DOHH2 (cell line): Measurements from ENCODE around the gene EZR.
"Not testable (repeated sequence)": the region's sequence is repeated elsewhere in the genome, so short reads cannot be mapped to it uniquely, and the experiment has no call there.

Experiments
- H3F3A ChIP-seq: fragments of 200-600 bp; sonication (generic), shearing (Covaris generic); 2 replicates; pipeline ENCODE4 v1.6.0; 2016; ENCODE audit warnings: antibody characterized with exemption, mild to moderate bottlenecking; ENCODE audit not compliant: control insufficient read depth, insufficient read depth
- H3K27ac ChIP-seq: fragments of 200-600 bp; sonication (generic); 2 replicates; pipeline ENCODE4 v1.5.1; 2014; ENCODE audit warnings: low read depth, mild to moderate bottlenecking, low read length, moderate library complexity
- H3K27me3 ChIP-seq: fragments of 200-600 bp; sonication (generic); 2 replicates; pipeline ENCODE4 v1.6.1; 2014; ENCODE audit warnings: mild to moderate bottlenecking, low read length, mixed read lengths; ENCODE audit not compliant: control insufficient read depth
- H3K36me3 ChIP-seq: fragments of 200-600 bp; sonication (generic); 2 replicates; pipeline ENCODE4 v1.6.1; 2014; ENCODE audit warnings: mild to moderate bottlenecking, low read length, moderate library complexity, mixed read lengths; ENCODE audit not compliant: control insufficient read depth
- H3K4me1 ChIP-seq: fragments of 200-600 bp; sonication (generic); 2 replicates; pipeline ENCODE4 v1.6.1; 2014; ENCODE audit warnings: mild to moderate bottlenecking, low read length, mixed read lengths; ENCODE audit not compliant: control insufficient read depth
- H3K4me2 ChIP-seq: fragments of 200-600 bp; sonication (generic); 2 replicates; pipeline ENCODE4 v1.6.0; 2014; ENCODE audit warnings: mild to moderate bottlenecking, low read length, moderate library complexity
- H3K4me3 ChIP-seq: fragments of 200-600 bp; sonication (generic); 2 replicates; pipeline ENCODE4 v1.5.1; 2014; ENCODE audit warnings: mild to moderate bottlenecking, low read length, mixed read lengths
- H3K79me2 ChIP-seq: fragments of 200-600 bp; sonication (generic); 2 replicates; pipeline ENCODE4 v1.6.1; 2014; ENCODE audit warnings: mild to moderate bottlenecking, low read length, mixed read lengths; ENCODE audit not compliant: control insufficient read depth
- H3K9me2 ChIP-seq: fragments of 200-600 bp; sonication (generic); replicated peaks from 2 replicates; pipeline ENCODE4 v1.6.1; 2014; ENCODE audit warnings: mild to moderate bottlenecking, low read length, mixed read lengths; ENCODE audit not compliant: control insufficient read depth
- H3K9me3 ChIP-seq: fragments of 200-600 bp; sonication (generic); 2 replicates; pipeline ENCODE4 v1.6.1; 2014; ENCODE audit warnings: antibody characterized with exemption, low read length, mixed read lengths; ENCODE audit not compliant: control insufficient read depth, insufficient read depth
- H4K20me1 ChIP-seq: fragments of 200-600 bp; sonication (generic); 2 replicates; pipeline ENCODE4 v1.6.0; 2014; ENCODE audit warnings: low read depth, mild to moderate bottlenecking, antibody characterized with exemption, low read length, moderate library complexity; ENCODE audit not compliant: control insufficient read depth, insufficient read depth
- CTCF ChIP-seq: fragments of 200-600 bp; sonication (generic); IDR thresholded peaks from one replicate; pipeline ENCODE4 v1.5.1; 2014; ENCODE audit warnings: antibody characterized with exemption, mild to moderate bottlenecking, low read depth, low read length; ENCODE audit not compliant: poor library complexity, severe bottlenecking
- EZH2phosphoT487 ChIP-seq: fragments of 200-600 bp; sonication (generic); IDR thresholded peaks from 2 replicates; pipeline ENCODE4 v1.6.1; 2017; ENCODE audit warnings: borderline replicate concordance, mild to moderate bottlenecking, antibody characterized with exemption, low read length, moderate library complexity, mixed read lengths

EZR gene

GRCh38 chr6:158826819-158827501, 7.8 kb upstream of the EZR start:
- Histone ChIP-seq H3K79me2 (no peaks in the 10 kb centered on the region), H3K4me1 (peaks cover 32% of the 10 kb centered on the region), H3K9me3 (no peaks in the 10 kb centered on the region), H3F3A (no peaks in the 10 kb centered on the region), H3K9me2 (no peaks in the 10 kb centered on the region), H3K4me2 (peak overlapping the region; percentile 24), H3K27me3 (no peaks in the 10 kb centered on the region), H4K20me1 (no peaks in the 10 kb centered on the region), H3K4me3 (peak overlapping the region; percentile 11; the same call in 1 of the 2 replicates), H3K27ac (peak overlapping the region; percentile 9; the same call in 1 of the 2 replicates), H3K36me3 (no peaks in the 10 kb centered on the region)
- no peak for TF ChIP-seq EZH2phosphoT487
- no peak for TF ChIP-seq CTCF

GRCh38 chr6:158825951-158826306, 6.8 kb upstream of the EZR start:
- H3K9me3 ChIP-seq: no peaks in the 10 kb centered on the region
- no peaks in the 10 kb centered on the region for H3K9me2 ChIP-seq
- no peak overlapping the region for H3K4me2 ChIP-seq

GRCh38 chr6:158825038-158825950, 6.1 kb upstream of the EZR start:
- Histone ChIP-seq H3K27ac (no peak overlapping the region), H3K4me3 (no peak overlapping the region), H3F3A (peaks cover 2% of the 10 kb centered on the region; the same call in 1 of the 2 replicates), H3K27me3 (no peaks in the 10 kb centered on the region), H3K4me1 (peaks cover 32% of the 10 kb centered on the region), H3K79me2 (no peaks in the 10 kb centered on the region), H3K9me2 (no peaks in the 10 kb centered on the region), H4K20me1 (no peaks in the 10 kb centered on the region), H3K4me2 (no peak overlapping the region), H3K36me3 (no peaks in the 10 kb centered on the region), H3K9me3 (no peaks in the 10 kb centered on the region)
- no peak for TF ChIP-seq CTCF
- no peak for TF ChIP-seq EZH2phosphoT487

More at GRCh38 chr6:158825951-158826306, 6.8 kb upstream of the EZR start:
- H3K36me3 ChIP-seq: no peaks in the 10 kb centered on the region
- TF ChIP-seq EZH2phosphoT487 (no peak), CTCF (no peak)
- H3K4me3 ChIP-seq: no peak overlapping the region
- no peak overlapping the region for H3K27ac ChIP-seq
- no peaks in the 10 kb centered on the region for H3K27me3 ChIP-seq
- no peaks in the 10 kb centered on the region for H3K79me2 ChIP-seq
- H4K20me1 ChIP-seq: no peaks in the 10 kb centered on the region
- H3F3A ChIP-seq: no peaks in the 10 kb centered on the region
- H3K4me1 ChIP-seq: peaks cover 32% of the 10 kb centered on the region

- not testable (repeated sequence) for H4K20me1 ChIP-seq, H3K9me3 ChIP-seq, H3K9me2 ChIP-seq, H3K4me2 ChIP-seq, H3K79me2 ChIP-seq, H3K27ac ChIP-seq, H3K27me3 ChIP-seq, H3K4me3 ChIP-seq, H3K36me3 ChIP-seq, H3F3A ChIP-seq
- peaks cover 41% of the 10 kb centered on the region for H3K4me1 ChIP-seq
Measured at GRCh38 chr6:158823616-158824015, 4.4 kb upstream of the EZR start.
